HEK293 (cell line): ENCODE measurements around the gene PPARD.

Source experiments
- EGR2 ChIP-seq: fragments of 450-650 bp; formaldehyde crosslinking; IDR thresholded peaks from 2 replicates; pipeline ENCODE4 v1.5.1; 2016; ENCODE audit warnings: low read depth, missing biosample characterization, missing genetic modification characterization
- GLIS1 ChIP-seq: fragments of 450-650 bp; formaldehyde crosslinking; IDR thresholded peaks from 2 replicates; pipeline ENCODE4 v1.5.1; 2016; ENCODE audit warnings: missing biosample characterization, missing genetic modification characterization
- GLIS2 ChIP-seq: fragments of 450-650 bp; formaldehyde crosslinking; IDR thresholded peaks from 2 replicates; pipeline ENCODE4 v1.5.1; 2016; ENCODE audit warnings: missing biosample characterization, missing genetic modification characterization
- KLF1 ChIP-seq: fragments of 450-650 bp; formaldehyde crosslinking; IDR thresholded peaks from 2 replicates; pipeline ENCODE4 v1.5.1; 2016; ENCODE audit warnings: missing biosample characterization, missing genetic modification characterization
- KLF16 ChIP-seq: fragments of 450-650 bp; formaldehyde crosslinking; IDR thresholded peaks from 2 replicates; pipeline ENCODE4 v1.5.1; 2017; ENCODE audit warnings: missing biosample characterization, missing genetic modification characterization
- MEIS1 ChIP-seq: sonication (generic); formaldehyde crosslinking; IDR thresholded peaks from 2 replicates; pipeline ENCODE4 v1.8.1; 2022; ENCODE audit warnings: missing genetic modification reagents, mild to moderate bottlenecking, borderline replicate concordance
- OSR2 ChIP-seq: fragments of 450-650 bp; formaldehyde crosslinking; IDR thresholded peaks from 2 replicates; pipeline ENCODE4 v1.5.1; 2016; ENCODE audit warnings: missing biosample characterization, missing genetic modification characterization
- PATZ1 ChIP-seq: fragments of 450-650 bp; formaldehyde crosslinking; IDR thresholded peaks from 2 replicates; pipeline ENCODE4 v1.5.1; 2016; ENCODE audit warnings: missing biosample characterization, missing genetic modification characterization
- PRDM1 ChIP-seq: fragments of 450-650 bp; formaldehyde crosslinking; IDR thresholded peaks from 2 replicates; pipeline ENCODE4; 2016; ENCODE audit warnings: missing biosample characterization, missing genetic modification characterization
- PRDM10 ChIP-seq: fragments of 450-650 bp; formaldehyde crosslinking; IDR thresholded peaks from 2 replicates; pipeline ENCODE4 v1.5.1; 2016; ENCODE audit warnings: missing biosample characterization, missing genetic modification characterization
- SP2 ChIP-seq: fragments of 450-650 bp; formaldehyde crosslinking; IDR thresholded peaks from 2 replicates; pipeline ENCODE4 v1.5.1; 2016; ENCODE audit warnings: missing biosample characterization, missing genetic modification characterization
- SP7 ChIP-seq: fragments of 450-650 bp; formaldehyde crosslinking; IDR thresholded peaks from 2 replicates; pipeline ENCODE4 v1.5.1; 2016; ENCODE audit warnings: missing biosample characterization, missing genetic modification characterization
- WT1 ChIP-seq: fragments of 450-650 bp; formaldehyde crosslinking; IDR thresholded peaks from 2 replicates; pipeline ENCODE4 v1.5.1; 2016; ENCODE audit warnings: missing biosample characterization, missing genetic modification characterization
- ZBTB21 ChIP-seq: fragments of 450-650 bp; formaldehyde crosslinking; IDR thresholded peaks from 2 replicates; pipeline ENCODE4 v1.5.1; 2017; ENCODE audit warnings: missing biosample characterization, missing genetic modification characterization
- ZBTB26 ChIP-seq: fragments of 450-650 bp; formaldehyde crosslinking; optimal IDR thresholded peaks from 2 replicates; pipeline ENCODE3; 2016; ENCODE audit warnings: missing biosample characterization, mild to moderate bottlenecking, missing genetic modification characterization
- ZBTB8A ChIP-seq: fragments of 450-650 bp; formaldehyde crosslinking; IDR thresholded peaks from 2 replicates; pipeline ENCODE4 v1.5.1; 2016; ENCODE audit warnings: missing biosample characterization, missing genetic modification characterization
- ZFHX2 ChIP-seq: fragments of 450-650 bp; formaldehyde crosslinking; conservative IDR thresholded peaks from 2 replicates; pipeline ENCODE4 v1.5.1; 2016; ENCODE audit warnings: missing biosample characterization, missing genetic modification characterization
- ZFP69B ChIP-seq: fragments of 450-650 bp; formaldehyde crosslinking; IDR thresholded peaks from 2 replicates; pipeline ENCODE4 v1.5.1; 2016; ENCODE audit warnings: missing biosample characterization, missing genetic modification characterization
- ZIC2 ChIP-seq: fragments of 450-650 bp; formaldehyde crosslinking; IDR thresholded peaks from 2 replicates; pipeline ENCODE4 v1.5.1; 2016; ENCODE audit warnings: missing biosample characterization, missing genetic modification characterization
- ZNF10 ChIP-seq: fragments of 450-650 bp; formaldehyde crosslinking; IDR thresholded peaks from 2 replicates; pipeline ENCODE4 v1.5.1; 2017; ENCODE audit warnings: missing biosample characterization, missing genetic modification characterization
- ZNF138 ChIP-seq: fragments of 450-650 bp; formaldehyde crosslinking; IDR thresholded peaks from 2 replicates; pipeline ENCODE4 v1.5.1; 2016; ENCODE audit warnings: missing biosample characterization, missing genetic modification characterization, borderline replicate concordance
- ZNF184 ChIP-seq: fragments of 450-650 bp; IDR thresholded peaks from 2 replicates; pipeline ENCODE4 v1.5.1; 2018; ENCODE audit warnings: missing biosample characterization, mild to moderate bottlenecking, missing genetic modification characterization
- ZNF223 ChIP-seq: fragments of 450-650 bp; formaldehyde crosslinking; IDR thresholded peaks from 2 replicates; pipeline ENCODE4 v1.5.1; 2016; ENCODE audit warnings: missing biosample characterization, missing genetic modification characterization
- ZNF24 ChIP-seq: fragments of 450-650 bp; formaldehyde crosslinking; IDR thresholded peaks from 2 replicates; pipeline ENCODE4 v1.5.1; 2016; ENCODE audit warnings: missing biosample characterization, missing genetic modification characterization
- ZNF248 ChIP-seq: fragments of 450-650 bp; formaldehyde crosslinking; IDR thresholded peaks from 2 replicates; pipeline ENCODE4 v1.5.1; 2017; ENCODE audit warnings: missing biosample characterization, missing genetic modification characterization
- ZNF280C ChIP-seq: fragments of 450-650 bp; formaldehyde crosslinking; IDR thresholded peaks from 2 replicates; pipeline ENCODE4 v1.5.1; 2016; ENCODE audit warnings: missing biosample characterization, missing genetic modification characterization
- ZNF335 ChIP-seq: fragments of 450-650 bp; formaldehyde crosslinking; conservative IDR thresholded peaks from 2 replicates; pipeline ENCODE4 v1.5.1; 2016; ENCODE audit warnings: missing biosample characterization, missing genetic modification characterization
- ZNF341 ChIP-seq: fragments of 450-650 bp; formaldehyde crosslinking; IDR thresholded peaks from 2 replicates; pipeline ENCODE4; 2016; ENCODE audit warnings: low read depth, missing biosample characterization, missing genetic modification characterization
- ZNF600 ChIP-seq: fragments of 450-650 bp; formaldehyde crosslinking; IDR thresholded peaks from 2 replicates; pipeline ENCODE4 v1.5.1; 2016; ENCODE audit warnings: missing biosample characterization, missing genetic modification characterization
- ZNF610 ChIP-seq: fragments of 450-650 bp; formaldehyde crosslinking; IDR thresholded peaks from 2 replicates; pipeline ENCODE4 v1.5.1; 2016; ENCODE audit warnings: missing biosample characterization, missing genetic modification characterization, borderline replicate concordance

Gene PPARD

GRCh38 chr6:35363293-35363750 is 21.0 kb downstream of the PPARD start (continued):
- peak; percentile 59 for TF ChIP-seq PRDM10 (tag by site-specific recombination)
- TF ChIP-seq WT1 (tag by site-specific recombination), result peak; percentile 55
- peak; percentile 81 for TF ChIP-seq KLF1
- TF ChIP-seq ZNF223, result peak; percentile 78; the same call in 1 of the 2 replicates
- TF ChIP-seq ZBTB8A (tag by site-specific recombination), result peak; percentile 22; the same call in 1 of the 2 replicates
- no peak for TF ChIP-seq ZNF184 (tag by site-specific recombination)
- TF ChIP-seq PRDM1 (tag by site-specific recombination), result peak; percentile 84
- peak; percentile 16 for TF ChIP-seq ZBTB26 (tag by site-specific recombination)
- no peak for TF ChIP-seq KLF16
- TF ChIP-seq ZNF600 (tag by site-specific recombination), result peak; percentile 67
- TF ChIP-seq ZNF10 (tag by site-specific recombination), result peak; percentile 69; the same call in 1 of the 2 replicates
- peak; percentile 98 for TF ChIP-seq SP7 (tag by site-specific recombination)
- no peak for TF ChIP-seq ZNF248 (tag by site-specific recombination)
- no peak for TF ChIP-seq ZBTB21 (tag by site-specific recombination)
- TF ChIP-seq GLIS2 (tag by site-specific recombination), result peak; percentile 49
- TF ChIP-seq ZNF138 (tag by site-specific recombination), result no peak
- TF ChIP-seq ZNF280C, result no peak
- peak; percentile 75; the same call in 1 of the 2 replicates for TF ChIP-seq ZNF610 (tag by site-specific recombination)
- peak; percentile 91 for TF ChIP-seq SP2 (tag by site-specific recombination)
- TF ChIP-seq OSR2 (tag by site-specific recombination), result peak; percentile 55; the same call in 1 of the 2 replicates
- no peak for TF ChIP-seq ZNF24 (tag by site-specific recombination)
- no peak for TF ChIP-seq MEIS1 (CRISPR knock-in tag)
- TF ChIP-seq EGR2 (tag by site-specific recombination), result peak; percentile 94
- peak; percentile 98 for TF ChIP-seq ZFP69B (tag by site-specific recombination)
- TF ChIP-seq ZFHX2 (tag by site-specific recombination), result peak; percentile 95
- TF ChIP-seq PATZ1 (tag by site-specific recombination), result peak; percentile 81
- 0 out of 2 replicates have a peak, but pooled peaks have one; percentile 10 for TF ChIP-seq ZNF335 (tag by site-specific recombination)
- TF ChIP-seq GLIS1 (tag by site-specific recombination), result peak; percentile 50; the same call in 1 of the 2 replicates
- peak; percentile 47; the same call in 1 of the 2 replicates for TF ChIP-seq ZNF341 (tag by site-specific recombination)
- TF ChIP-seq ZIC2, result peak; percentile 38; the same call in 1 of the 2 replicates
